G401.6 (cell line): ENCODE results near the gene GIMAP2.
"Not testable (repeated sequence)": the region's sequence is repeated elsewhere in the genome, so short reads cannot be mapped to it uniquely, and the experiment has no call there.

Source experiments
- FAIRE-seq: peaks from 2 replicates; lab custom pipeline; 2012; peaks lifted over from hg19 to GRCh38; lab: Jason Lieb, UNC

Gene GIMAP2

GRCh38 chr7:150676854-150677253 lies 8.7 kb upstream of the GIMAP2 start:
- FAIRE-seq = not testable (repeated sequence)

GRCh38 chr7:150678601-150679000 lies 6.9 kb upstream of the GIMAP2 start:
- not testable (repeated sequence) for FAIRE-seq

GRCh38 chr7:150680364-150680763 lies 5.1 kb upstream of the GIMAP2 start:
- not testable (repeated sequence) for FAIRE-seq

- no peak for FAIRE-seq
Observed at GRCh38 chr7:150686030-150686631, 625 bp downstream of the GIMAP2 start.

GRCh38 chr7:150688630-150689029 lies 3.1 kb downstream of the GIMAP2 start:
- no peak for FAIRE-seq

GRCh38 chr7:150695654-150696053 lies 10.1 kb downstream of the GIMAP2 start:
- no peak for FAIRE-seq

GRCh38 chr7:150703209-150703608 lies 17.7 kb downstream of the GIMAP2 start:
- FAIRE-seq = no peak

- no peak for FAIRE-seq
Observed at GRCh38 chr7:150715293-150715692, 29.8 kb downstream of the GIMAP2 start.

GRCh38 chr7:150715738-150716137 lies 30.2 kb downstream of the GIMAP2 start:
- FAIRE-seq = no peak

- no peak for FAIRE-seq
Observed at GRCh38 chr7:150716368-150716767, 30.9 kb downstream of the GIMAP2 start, which contains the start of gene GIMAP1. Gene GIMAP1 (plus strand): TSS chr7:150716613. CDS start chr7:150719048, 2,435 bp downstream.

GRCh38 chr7:150716939-150717338 lies 31.4 kb downstream of the GIMAP2 start:
- no peak for FAIRE-seq

- no peak for FAIRE-seq
Observed at GRCh38 chr7:150717814-150718420, 32.4 kb downstream of the GIMAP2 start.

- FAIRE-seq = no peak
Observed at GRCh38 chr7:150719436-150719835, 33.9 kb downstream of the GIMAP2 start.

GRCh38 chr7:150719960-150720891 lies 34.7 kb downstream of the GIMAP2 start:
- FAIRE-seq = no peak

GRCh38 chr7:150721970-150722373 lies 36.5 kb downstream of the GIMAP2 start:
- FAIRE-seq = no peak

GRCh38 chr7:150722431-150722931 lies 37.0 kb downstream of the GIMAP2 start:
- no peak for FAIRE-seq

GRCh38 chr7:150723467-150723866 lies 38.0 kb downstream of the GIMAP2 start:
- FAIRE-seq = no peak

- no peak for FAIRE-seq
Observed at GRCh38 chr7:150727381-150727780, 41.9 kb downstream of the GIMAP2 start.

GRCh38 chr7:150728011-150728410 lies 42.5 kb downstream of the GIMAP2 start:
- no peak for FAIRE-seq

- FAIRE-seq = no peak
Observed at GRCh38 chr7:150728609-150729008, 43.1 kb downstream of the GIMAP2 start.

GRCh38 chr7:150731916-150732315 lies 46.4 kb downstream of the GIMAP2 start:
- FAIRE-seq = no peak

GRCh38 chr7:150732786-150733481 lies 47.4 kb downstream of the GIMAP2 start:
- no peak for FAIRE-seq
